OCI-LY7 (cell line): ENCODE results near the gene SLC17A2.

ENCODE experiments used
- EZH2phosphoT487 ChIP-seq: fragments of 200-600 bp; sonication (generic); IDR thresholded peaks from 2 replicates; pipeline ENCODE4 v1.6.1; 2018; ENCODE audit warnings: low read depth, borderline replicate concordance, mild to moderate bottlenecking, mixed run types, antibody characterized with exemption, low read length, moderate library complexity, mixed read lengths
- TF ChIP-seq, protein P1 (sequence below): fragments of 200-600 bp; sonication (generic); conservative IDR thresholded peaks from 2 replicates; pipeline ENCODE4 v1.5.1; 2014; ENCODE audit warnings: mild to moderate bottlenecking, antibody characterized with exemption, low read length, moderate library complexity, mixed read lengths

- TF ChIP-seq, protein P1, sequence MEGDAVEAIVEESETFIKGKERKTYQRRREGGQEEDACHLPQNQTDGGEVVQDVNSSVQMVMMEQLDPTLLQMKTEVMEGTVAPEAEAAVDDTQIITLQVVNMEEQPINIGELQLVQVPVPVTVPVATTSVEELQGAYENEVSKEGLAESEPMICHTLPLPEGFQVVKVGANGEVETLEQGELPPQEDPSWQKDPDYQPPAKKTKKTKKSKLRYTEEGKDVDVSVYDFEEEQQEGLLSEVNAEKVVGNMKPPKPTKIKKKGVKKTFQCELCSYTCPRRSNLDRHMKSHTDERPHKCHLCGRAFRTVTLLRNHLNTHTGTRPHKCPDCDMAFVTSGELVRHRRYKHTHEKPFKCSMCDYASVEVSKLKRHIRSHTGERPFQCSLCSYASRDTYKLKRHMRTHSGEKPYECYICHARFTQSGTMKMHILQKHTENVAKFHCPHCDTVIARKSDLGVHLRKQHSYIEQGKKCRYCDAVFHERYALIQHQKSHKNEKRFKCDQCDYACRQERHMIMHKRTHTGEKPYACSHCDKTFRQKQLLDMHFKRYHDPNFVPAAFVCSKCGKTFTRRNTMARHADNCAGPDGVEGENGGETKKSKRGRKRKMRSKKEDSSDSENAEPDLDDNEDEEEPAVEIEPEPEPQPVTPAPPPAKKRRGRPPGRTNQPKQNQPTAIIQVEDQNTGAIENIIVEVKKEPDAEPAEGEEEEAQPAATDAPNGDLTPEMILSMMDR = no peak
- no peak for TF ChIP-seq EZH2phosphoT487
These were observed 5.5 kb upstream of the SLC17A2 start for GRCh38 chr6:25935953-25936352.
